A549 treated with AZD2906 at 1 μM for 4 hours (cell line): ENCODE measurements around the gene DAAM1. TPM values are rescaled to one million over a fixed set of nuclear protein-coding genes. Genes with fewer than 3 reads are reported as not detected.

ENCODE experiments used
- total RNA-seq: library from RNA; stranded (reverse); fragments of 200-300 nt; extraction: Qiagen RNA extraction; gene quantifications from 5 replicates; pipeline ENCODE4 v1.2.3, GENCODE V29; 2022

DAAM1 gene
- total RNA-seq = 9.2 to 15.4 TPM (median 10.3 TPM) in 5 replicates

DNA sequence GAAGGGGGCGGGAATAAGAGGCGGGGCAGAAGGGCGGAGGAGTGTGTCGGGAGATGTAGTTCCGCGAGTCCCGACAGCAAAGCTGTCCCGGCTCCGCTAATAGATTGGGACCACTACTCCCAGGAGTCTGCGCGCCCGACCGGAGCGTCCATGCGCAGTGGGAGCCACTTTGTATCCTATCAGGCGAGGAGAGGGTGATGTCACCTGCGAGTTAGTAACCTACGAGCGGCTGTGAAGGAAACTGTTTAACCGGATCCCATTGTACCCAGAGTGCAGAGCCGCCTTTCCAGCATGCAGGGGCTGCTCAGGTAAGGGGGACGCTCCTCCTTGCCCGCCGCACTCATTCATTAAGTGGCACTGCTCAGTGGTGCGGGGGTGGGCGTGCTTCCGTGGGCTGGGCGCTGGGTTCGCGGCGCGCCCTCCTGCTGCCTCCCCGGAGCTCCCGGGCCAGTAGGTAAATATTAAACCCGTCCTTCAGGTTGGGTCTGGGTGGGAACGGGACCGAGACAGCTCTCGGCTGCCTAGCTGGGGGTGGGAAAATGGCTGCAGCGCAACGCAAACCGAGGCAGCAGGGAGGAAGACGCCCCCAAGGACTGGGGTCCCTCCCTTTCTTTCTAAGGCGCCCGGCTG lies at the start of gene DAAM1:
Gene DAAM1 (plus strand): TSS at position 207 of the 630 bp plus-strand sequence. CDS start 74,811 bp downstream, outside the sequence.

